ENCODE measurements around the gene IGFBP4. TPM values are rescaled to one million over a fixed set of nuclear protein-coding genes. Genes with fewer than 3 reads are reported as not detected.

IGFBP4 gene
- total and polyA plus RNA-seq, 2 of the 13 experiments (the other 11 are each of a cell fraction or from before 2014, with no cell fraction given), result 4.1 to 49.0 TPM

GRCh38 chr17:40487371-40488020, 44.2 kb downstream of the IGFBP4 start:
- 100% methylated on average over 2 of the region's 7 CpGs for WGBS (ENCODE audit: low lambda C conversion rate)
- BruUV-seq (replicated peaks), result no TSS peak
- FAIRE-seq, result no peak
- Histone ChIP-seq H3K4me2 (ENCODE audit: low read depth, low read length) (no peak overlapping the region), H3K27me3 (ENCODE audit: control insufficient read depth in 1 of 2, insufficient read depth in 2 of 2, low read length in 2 of 2) (no peaks in the 10 kb centered on the region), H4K20me1 (ENCODE audit: insufficient read depth, low read length) (no peaks in the 10 kb centered on the region), H2AFZ (ENCODE audit: low read length) (no peak overlapping the region), H3K36me3 (replicated peaks in 1 of 2; ENCODE audit: control insufficient read depth in 1 of 2, insufficient read depth in 2 of 2, low read length in 2 of 2) (no peaks in the 10 kb centered on the region), H3K27ac (ENCODE audit: extremely low read length, insufficient read depth, low read length) (no peak overlapping the region), H3K79me2 (ENCODE audit: insufficient read depth, low read length) (no peaks in the 10 kb centered on the region), H3K4me3 (replicated peaks in 1 of 3; ENCODE audit: insufficient read depth in 1 of 3, low read depth in 2 of 3, low read length in 3 of 3) (no peak overlapping the region), H3K9ac (ENCODE audit: insufficient read depth, low read depth, low read length) (no peak overlapping the region), H3K4me1 (ENCODE audit: insufficient read depth, low read length) (peaks cover 42% of the 10 kb centered on the region), H3K9me3 (ENCODE audit: low read length) (no peaks in the 10 kb centered on the region)
- in situ Hi-C loops (cut with HindIII; ENCODE audit: extremely low pct_ligation_motif_present, low pct_unique_long_range_greater_than_20kb) (no loop called here), intact Hi-C loops (cut with micrococcal nuclease; ENCODE audit: unreplicated experiment) (no loop called here)
- ATAC-seq, result no peak
- TF ChIP-seq FOXA1 (IDR thresholded peaks at IDR 0.05) (no peak), FOXA1 (CRISPR knock-in tag; IDR thresholded peaks at IDR 0.05) (no peak), ZNF598 (CRISPR knock-in tag; IDR thresholded peaks at IDR 0.05; ENCODE audit: borderline replicate concordance) (no peak), FOXM1 (CRISPR knock-in tag; IDR thresholded peaks at IDR 0.05) (no peak), POLR2G (IDR thresholded peaks at IDR 0.05; ENCODE audit: low read depth, low read length) (peak; percentile 30)
- ChIA-PET POLR2A (no interaction called here), CTCF (ENCODE audit: low intra/inter-chr PET ratio, low total read pairs) (no interaction called here)
- DNase-seq (ENCODE audit: low spot score), result no peak

- no peak overlapping the region for H2AFZ ChIP-seq (ENCODE audit: low read length)
- H3K9me3 ChIP-seq (ENCODE audit: low read length), result no peaks in the 10 kb centered on the region
- ChIA-PET POLR2A (interaction anchor here (0.9 kb wide), 1 partner anchor 59 kb away, joined by 3 read pairs; no protein-coding TSS in a partner anchor), CTCF (ENCODE audit: low intra/inter-chr PET ratio, low total read pairs) (no interaction called here)
- no peak overlapping the region for H3K27ac ChIP-seq (ENCODE audit: extremely low read length, insufficient read depth, low read length)
- H3K27me3 ChIP-seq (ENCODE audit: control insufficient read depth in 1 of 2, insufficient read depth in 2 of 2, low read length in 2 of 2), result no peaks in the 10 kb centered on the region
- in situ Hi-C loops (cut with HindIII; ENCODE audit: extremely low pct_ligation_motif_present, low pct_unique_long_range_greater_than_20kb), result no loop called here
- FAIRE-seq (no peak), DNase-seq (ENCODE audit: low spot score) (no peak), ATAC-seq (no peak; the same call in 2 of the 3 replicates)
- WGBS (ENCODE audit: low lambda C conversion rate), result 57% methylated on average over 4 of the region's 5 CpGs
- no peaks in the 10 kb centered on the region for H3K36me3 ChIP-seq (replicated peaks in 1 of 2; ENCODE audit: control insufficient read depth in 1 of 2, insufficient read depth in 2 of 2, low read length in 2 of 2)
- H3K4me3 ChIP-seq (replicated peaks in 1 of 3; ENCODE audit: insufficient read depth in 1 of 3, low read depth in 2 of 3, low read length in 3 of 3), result no peak overlapping the region
- peaks cover 28% of the 10 kb centered on the region for H3K4me1 ChIP-seq (ENCODE audit: insufficient read depth, low read length)
- intact Hi-C loops (cut with micrococcal nuclease; ENCODE audit: unreplicated experiment), result no loop called here
- H3K9ac ChIP-seq (ENCODE audit: insufficient read depth, low read depth, low read length), result no peak overlapping the region
- BruUV-seq (replicated peaks), result no TSS peak
- no peaks in the 10 kb centered on the region for H3K79me2 ChIP-seq (ENCODE audit: insufficient read depth, low read length)
- no peaks in the 10 kb centered on the region for H4K20me1 ChIP-seq (ENCODE audit: insufficient read depth, low read length)
- H3K4me2 ChIP-seq (ENCODE audit: low read depth, low read length), result no peak overlapping the region
- no peak for TF ChIP-seq DMAP1 (CRISPR knock-in tag; IDR thresholded peaks at IDR 0.05)
- no peak for TF ChIP-seq RARG (CRISPR knock-in tag; IDR thresholded peaks at IDR 0.05; ENCODE audit: low read depth)
- no peak for TF ChIP-seq POGK (CRISPR knock-in tag; conservative IDR thresholded peaks at IDR 0.05)
- TF ChIP-seq HMG20B (CRISPR knock-in tag; conservative IDR thresholded peaks at IDR 0.05), result no peak
- no peak for TF ChIP-seq ZBTB4 (CRISPR knock-in tag; IDR thresholded peaks at IDR 0.05; ENCODE audit: borderline replicate concordance)
- TF ChIP-seq ZNF784 (CRISPR knock-in tag; IDR thresholded peaks at IDR 0.05; ENCODE audit: borderline replicate concordance), result no peak
- no peak for TF ChIP-seq ZNF670 (CRISPR knock-in tag; IDR thresholded peaks at IDR 0.05; ENCODE audit: borderline replicate concordance)
- no peak for TF ChIP-seq KLF9 (CRISPR knock-in tag; IDR thresholded peaks at IDR 0.05; ENCODE audit: low read depth)
Observed at GRCh38 chr17:40490289-40490853, 47.1 kb downstream of the IGFBP4 start.

All from HepG2 (cell line).